Psoas muscle (tissue), 8 donors: ENCODE data around the gene ARMH1. TPM values are rescaled to one million over a fixed set of nuclear protein-coding genes. Genes with fewer than 3 reads are reported as not detected.

ENCODE experiments used
- ATAC-seq, 4 donors: fragments of 200-7000 bp; cut with Tn5 transposase; one replicate each; pipeline ENCODE4 v1.9.1; 2020; ENCODE audit warnings: moderate library complexity in 3 of 4, mild to moderate bottlenecking in 2 of 4
- DNase-seq, 2 donors: peaks; one replicate each; pipeline ENCODE4 v3.0.0-alpha.2; 2020
- H3K27ac ChIP-seq: fragments of 200-600 bp; one replicate; pipeline ENCODE4 v1.8.0; 2022
- H3K27me3 ChIP-seq, 3 donors: fragments of 200-600 bp in 1 of 3; one replicate each; pipeline versions ENCODE4 v1.6.1 to v1.8.0; 2013 to 2022; ENCODE audit warnings: low read length in 2 of 3, mild to moderate bottlenecking in 2 of 3, moderate library complexity in 1 of 3; ENCODE audit not compliant: insufficient read depth in 3 of 3
- H3K36me3 ChIP-seq, 2 donors: fragments of 200-600 bp in 1 of 2; one replicate each; pipeline versions ENCODE4 v1.6.1 to v1.8.0; 2013 to 2022; ENCODE audit warnings: low read depth in 1 of 2, mild to moderate bottlenecking in 1 of 2, moderate library complexity in 1 of 2; ENCODE audit not compliant: insufficient read depth in 1 of 2
- H3K4me1 ChIP-seq: fragments of 200-600 bp; one replicate; pipeline ENCODE4 v1.8.0; 2022
- H3K4me3 ChIP-seq: fragments of 200-600 bp; one replicate; pipeline ENCODE4 v1.8.0; 2022; ENCODE audit warnings: mild to moderate bottlenecking
- H3K9me3 ChIP-seq: fragments of 200-600 bp; one replicate; pipeline ENCODE4 v1.8.0; 2022
- CTCF ChIP-seq: fragments of 200-600 bp; IDR thresholded peaks from one replicate; pipeline ENCODE4 v1.8.0; 2022; ENCODE audit warnings: antibody characterized with exemption
- WGBS, 3 donors: extraction: QIAGEN DNeasy Blood & Tissue Kit; methylation state at CpG; one replicate each; pipeline versions ENCODE4 v1.1.6 to v1.1.7; 2013; 5-methylcytosine and 5-hydroxymethylcytosine counted together
- intact Hi-C, 2 donors: fragments of 100-400 bp; cut with DNase I; formaldehyde crosslinking; loops; one replicate each; pipeline versions ENCODE4 v1.11.0 to v1.14.2; 2022
- polyA plus RNA-seq, 3 donors: library from polyadenylated mRNA; stranded (reverse); fragments of 200-250 nt; gene quantifications; one replicate each; pipeline ENCODE4 v1.2.3, GENCODE V29; 2013
- total RNA-seq, 4 donors: library from RNA; stranded (reverse); fragmentation: NEBNext Ultra II Directional in 2 of 4; extraction: Animal tissue kit (Norgen Biotek cat#: 25700) in 2 of 4; gene quantifications; one replicate each; pipeline versions ENCODE4 v1.2.1 to v1.2.4, GENCODE V29; 2021 to 2023
- donor health status: healthy with polysubstance abuse.
- donor health status: DM: no; HTN: no; CAD: no; lungs with moderate emphysema.
- donor health status: Bipolar disorder and iron deficiency.
- donor health status: healthy.
- donor health status: DM: yes; HTN: yes; CAD: no.
- donor health status: DM: no; HTN: no; CAD: no.
- donor health status: DM: no; HTN: no; CAD: no.
- donor health status: DM: yes; HTN: yes; CAD: no.

Gene ARMH1
- total and polyA plus RNA-seq, 7 donors = 0.08 to 0.82 (median 0.62) TPM; not detected in 1

GRCh38 chr1:44631333-44631646 is 43.2 kb upstream of the ARMH1 start:
- peaks cover 38% of the 10 kb centered on the region for H3K4me1 ChIP-seq
- H3K4me3 ChIP-seq = peak overlapping the region; percentile 78
- H3K36me3 ChIP-seq = peaks cover 2 to 30% of the 10 kb centered on the region in 2 donors
- no peak for TF ChIP-seq CTCF
- ATAC-seq (peak in 2 of 4 donors; percentile 45 to 63), DNase-seq (no peak)
- intact Hi-C loops = no loop called here
- 12 to 13% (median 12%) methylated on average over 8 of the region's 8 CpGs for WGBS, 3 donors
- H3K9me3 ChIP-seq = no peaks in the 10 kb centered on the region
- no peaks in the 10 kb centered on the region for H3K27me3 ChIP-seq
- H3K27ac ChIP-seq = peak overlapping the region; percentile 92

GRCh38 chr1:44631647-44632539 is 42.6 kb upstream of the ARMH1 start:
- ATAC-seq = peak; percentile 83 to 90 (median 87)
- 0 to 1% (median 1%) methylated on average over 53 to 88 of the region's 88 CpGs for WGBS, 3 donors
- TF ChIP-seq CTCF = no peak
- peak overlapping the region; percentile 92 for H3K27ac ChIP-seq
- peaks cover 44% of the 10 kb centered on the region for H3K4me1 ChIP-seq
- H3K27me3 ChIP-seq = no peaks in the 10 kb centered on the region
- intact Hi-C loops = no loop called here
- no peaks in the 10 kb centered on the region for H3K9me3 ChIP-seq
- peaks cover 2 to 36% of the 10 kb centered on the region in 2 donors for H3K36me3 ChIP-seq
- H3K4me3 ChIP-seq = peak overlapping the region; percentile 78
- DNase-seq = peak; percentile 93 to 96

GRCh38 chr1:44632598-44632997 is 41.9 kb upstream of the ARMH1 start:
- peaks cover 51% of the 10 kb centered on the region for H3K4me1 ChIP-seq
- peak overlapping the region; percentile 78 for H3K4me3 ChIP-seq
- no peak for TF ChIP-seq CTCF
- no peaks in the 10 kb centered on the region for H3K9me3 ChIP-seq
- WGBS, 3 donors = 10 to 19% (median 16%) methylated on average over 9 of the region's 9 CpGs
- intact Hi-C loops = no loop called here
- peaks cover 4 to 41% of the 10 kb centered on the region in 2 donors for H3K36me3 ChIP-seq
- DNase-seq (no peak), ATAC-seq (no peak)
- no peaks in the 10 kb centered on the region for H3K27me3 ChIP-seq
- H3K27ac ChIP-seq = peak overlapping the region; percentile 92

- ATAC-seq = no peak
- intact Hi-C loops = no loop called here
- no peak for TF ChIP-seq CTCF
- H3K27ac ChIP-seq = no peak overlapping the region
- peaks cover 6 to 61% of the 10 kb centered on the region in 2 donors for H3K36me3 ChIP-seq
- peak in 1 of 2 donors; percentile 15 for DNase-seq
- H3K27me3 ChIP-seq = no peaks in the 10 kb centered on the region
- H3K4me3 ChIP-seq = no peak overlapping the region
- H3K4me1 ChIP-seq = peaks cover 72% of the 10 kb centered on the region
- H3K9me3 ChIP-seq = no peaks in the 10 kb centered on the region
- WGBS, 3 donors = 79 to 91% (median 81%) methylated on average over 3 of the region's 3 CpGs
Measured at GRCh38 chr1:44634606-44635189, 39.8 kb upstream of the ARMH1 start.
